CD14-positive monocyte (primary cell): ENCODE data around the gene WWOX. TPM values are rescaled to one million over a fixed set of nuclear protein-coding genes. Genes with fewer than 3 reads are reported as not detected.

Source experiments
- DNase-seq, 3 donors: peaks; one replicate each; pipeline ENCODE4 v3.0.0-alpha.2; 2011 to 2022
- H2AFZ ChIP-seq: 2 replicates; pipeline ENCODE4 v1.6.0; 2012; ENCODE audit warnings: mild to moderate bottlenecking, low read depth, low read length, inconsistent platforms; ENCODE audit not compliant: insufficient read depth, poor library complexity, severe bottlenecking
- H3K27ac ChIP-seq, 2 donors: 1 replicate in 1 of 2; 2 replicates in 1 of 2; pipeline ENCODE4 v1.5.1; 2012 to 2013; ENCODE audit warnings: low read length in 2 of 2, control low read depth in 1 of 2, inconsistent platforms in 1 of 2, low read depth in 1 of 2, mild to moderate bottlenecking in 1 of 2
- H3K27me3 ChIP-seq, 2 donors: one replicate each; pipeline versions ENCODE4 v1.6.0 to v1.6.1; 2011 to 2013; ENCODE audit warnings: low read length in 2 of 2; ENCODE audit not compliant: control insufficient read depth in 2 of 2, insufficient read depth in 2 of 2
- H3K36me3 ChIP-seq, 2 donors: replicated peaks in 1 of 2; 1 replicate in 1 of 2; 2 replicates in 1 of 2; pipeline versions ENCODE4 v1.5.1 to v1.6.1; 2012 to 2013; ENCODE audit warnings: low read length in 2 of 2, control low read depth in 1 of 2, inconsistent platforms in 1 of 2, mild to moderate bottlenecking in 1 of 2; ENCODE audit not compliant: insufficient read depth in 2 of 2, control insufficient read depth in 1 of 2
- H3K4me1 ChIP-seq, 2 donors: 1 replicate in 1 of 2; 2 replicates in 1 of 2; pipeline versions ENCODE4 v1.5.1 to v1.6.1; 2012 to 2013; ENCODE audit warnings: low read length in 2 of 2, control low read depth in 1 of 2, inconsistent platforms in 1 of 2, mild to moderate bottlenecking in 1 of 2, moderate library complexity in 1 of 2; ENCODE audit not compliant: insufficient read depth in 2 of 2, control insufficient read depth in 1 of 2
- H3K4me2 ChIP-seq: replicated peaks from 2 replicates; pipeline ENCODE3; 2012; ENCODE audit warnings: low read length, moderate library complexity, mild to moderate bottlenecking; ENCODE audit not compliant: poor library complexity, severe bottlenecking; ENCODE audit errors: extremely low read depth
- H3K4me3 ChIP-seq, 3 experiments: fragments of 200-600 bp in 1 of 3; sonication (generic) in 1 of 3; replicated peaks in 1 of 3; 1 replicate in 2 of 3; 2 replicates in 1 of 3; pipeline ENCODE4 v1.5.1; 2011 to 2013; ENCODE audit warnings: low read length in 3 of 3, mild to moderate bottlenecking in 3 of 3, control low read depth in 2 of 3, low read depth in 2 of 3, inconsistent platforms in 1 of 3, moderate library complexity in 1 of 3
- H3K79me2 ChIP-seq: 2 replicates; pipeline ENCODE4 v1.6.0; 2012; ENCODE audit warnings: mild to moderate bottlenecking, control low read depth, inconsistent platforms, low read length, moderate library complexity; ENCODE audit not compliant: insufficient read depth
- H3K9ac ChIP-seq: 2 replicates; pipeline ENCODE4 v1.6.0; 2017; ENCODE audit warnings: low read length, mild to moderate bottlenecking; ENCODE audit not compliant: insufficient read depth, poor library complexity, severe bottlenecking
- H3K9me3 ChIP-seq, 2 donors: replicated peaks in 1 of 2; 1 replicate in 1 of 2; 2 replicates in 1 of 2; pipeline versions ENCODE4 v1.5.1 to v1.6.1; 2012 to 2013; ENCODE audit warnings: low read length in 2 of 2, control low read depth in 1 of 2; ENCODE audit not compliant: control insufficient read depth in 1 of 2, insufficient read depth in 1 of 2
- H4K20me1 ChIP-seq: 2 replicates; pipeline ENCODE4 v1.6.0; 2012; ENCODE audit warnings: mild to moderate bottlenecking, low read length, control low read depth, moderate library complexity; ENCODE audit not compliant: insufficient read depth
- H3K27ac Mint-ChIP-seq, 7 donors: one replicate each; pipeline ENCODE4 v1.8.0; 2020; ENCODE audit warnings: mild to moderate bottlenecking in 7 of 7, mixed read lengths in 7 of 7, moderate library complexity in 6 of 7, inconsistent platforms in 2 of 7
- H3K27me3 Mint-ChIP-seq, 3 donors: one replicate each; pipeline ENCODE4 v1.8.0; 2021 to 2022; ENCODE audit warnings: low read depth in 3 of 3, mild to moderate bottlenecking in 3 of 3, mixed read lengths in 3 of 3, moderate library complexity in 3 of 3, inconsistent platforms in 1 of 3
- H3K36me3 Mint-ChIP-seq, 2 donors: one replicate each; pipeline ENCODE4 v1.8.0; 2020; ENCODE audit warnings: mixed read lengths in 2 of 2, inconsistent platforms in 1 of 2, mild to moderate bottlenecking in 1 of 2
- H3K4me1 Mint-ChIP-seq: one replicate; pipeline ENCODE4 v1.8.0; 2020; ENCODE audit warnings: mild to moderate bottlenecking, mixed read lengths
- H3K4me3 Mint-ChIP-seq, 2 donors: one replicate each; pipeline ENCODE4 v1.8.0; 2020; ENCODE audit warnings: mild to moderate bottlenecking in 2 of 2, mixed read lengths in 2 of 2, moderate library complexity in 1 of 2
- H3K9me3 Mint-ChIP-seq, 7 donors: one replicate each; pipeline ENCODE4 v1.8.0; 2020 to 2022; ENCODE audit warnings: mixed read lengths in 7 of 7, mild to moderate bottlenecking in 6 of 7, moderate library complexity in 6 of 7, inconsistent platforms in 2 of 7
- CTCF ChIP-seq: fragments of 200-600 bp; IDR thresholded peaks from one replicate; pipeline ENCODE4 v1.8.0; 2022; ENCODE audit warnings: antibody characterized with exemption, mild to moderate bottlenecking
- WGBS: methylation state at CpG from one replicate; pipeline ENCODE4 v1.1.5; 2013; ENCODE audit warnings: missing lambda C conversion rate; ENCODE audit not compliant: insufficient coverage; 5-methylcytosine and 5-hydroxymethylcytosine counted together
- intact Hi-C, 2 donors: fragments of 100-400 bp; cut with micrococcal nuclease; formaldehyde crosslinking; loops; one replicate each; pipeline versions ENCODE4 v1.15.0 to v1.15.1; 2023
- polyA plus RNA-seq, 3 donors: library from polyadenylated mRNA; depleted of rRNA in 1 of 3; unstranded in 2 of 3; stranded (reverse) in 1 of 3; fragments of 300-500 nt in 2 of 3; fragments of >200 nt in 1 of 3; fragmentation: Illumina TruSeq in 2 of 3; gene quantifications; 1 replicate in 2 of 3; 2 replicates in 1 of 3; pipeline ENCODE4 v1.2.3, GENCODE V29; 2012 to 2021

WWOX gene
- polyA plus RNA-seq, 3 donors: 4.0 to 7.0 (median 6.3) TPM

- H3K36me3 Mint-ChIP-seq: no peaks in the 10 kb centered on the region
- peaks cover 7% of the 10 kb centered on the region for H3K4me1 Mint-ChIP-seq
- Histone ChIP-seq H3K4me3 (no peak overlapping the region), H4K20me1 (no peaks in the 10 kb centered on the region), H2AFZ (no peak overlapping the region), H3K4me2 (no peak overlapping the region), H3K9me3 (no peaks in the 10 kb centered on the region), H3K4me1 (peaks cover 4 to 7% of the 10 kb centered on the region in 2 donors), H3K9ac (no peak overlapping the region), H3K36me3 (no peaks in the 10 kb centered on the region), H3K27ac (no peak overlapping the region), H3K27me3 (no peaks in the 10 kb centered on the region), H3K79me2 (no peaks in the 10 kb centered on the region)
- intact Hi-C loops: no loop called here
- 80% methylated on average over 3 of the region's 9 CpGs for WGBS
- DNase-seq: no peak
- peaks cover 0 to 1% (median 0%) of the 10 kb centered on the region in 3 donors for H3K27me3 Mint-ChIP-seq
- H3K4me3 Mint-ChIP-seq: no peak overlapping the region
- no peak overlapping the region for H3K27ac Mint-ChIP-seq
- TF ChIP-seq CTCF: no peak
- H3K9me3 Mint-ChIP-seq: peaks cover 0 to 3% (median 0%) of the 10 kb centered on the region in 7 donors
Measured at GRCh38 chr16:78538292-78538691, 438.8 kb downstream of the WWOX start.

GRCh38 chr16:78538919-78539318 is 439.5 kb downstream of the WWOX start:
- H3K36me3 Mint-ChIP-seq: no peaks in the 10 kb centered on the region
- Histone ChIP-seq H3K4me2 (no peak overlapping the region), H3K27me3 (no peaks in the 10 kb centered on the region), H3K9me3 (no peaks in the 10 kb centered on the region), H3K27ac (no peak overlapping the region), H2AFZ (no peak overlapping the region), H4K20me1 (no peaks in the 10 kb centered on the region), H3K9ac (no peak overlapping the region), H3K79me2 (no peaks in the 10 kb centered on the region), H3K36me3 (no peaks in the 10 kb centered on the region), H3K4me3 (no peak overlapping the region), H3K4me1 (peaks cover 4 to 7% of the 10 kb centered on the region in 2 donors)
- WGBS: no CpG with 5 or more reads among the region's 3 CpGs
- peak; percentile 2 to 76 (median 29) for DNase-seq
- no peak overlapping the region for H3K4me3 Mint-ChIP-seq
- H3K9me3 Mint-ChIP-seq: no peaks in the 10 kb centered on the region
- H3K4me1 Mint-ChIP-seq: peaks cover 7% of the 10 kb centered on the region
- peaks cover 0 to 1% (median 0%) of the 10 kb centered on the region in 3 donors for H3K27me3 Mint-ChIP-seq
- H3K27ac Mint-ChIP-seq: no peak overlapping the region
- TF ChIP-seq CTCF: no peak
- intact Hi-C loops: no loop called here
